GM21447 (cell line): ENCODE data around the gene SRGAP2B.
"Not testable (repeated sequence)": the region's sequence is repeated elsewhere in the genome, so short reads cannot be mapped to it uniquely, and the experiment has no call there.

ENCODE experiments used
- ATAC-seq: cut with Tn5 transposase; IDR thresholded peaks from one replicate; pipeline ENCODE4 v1.9.1; 2021; ENCODE audit not compliant: unreplicated experiment

SRGAP2B gene

DNA sequence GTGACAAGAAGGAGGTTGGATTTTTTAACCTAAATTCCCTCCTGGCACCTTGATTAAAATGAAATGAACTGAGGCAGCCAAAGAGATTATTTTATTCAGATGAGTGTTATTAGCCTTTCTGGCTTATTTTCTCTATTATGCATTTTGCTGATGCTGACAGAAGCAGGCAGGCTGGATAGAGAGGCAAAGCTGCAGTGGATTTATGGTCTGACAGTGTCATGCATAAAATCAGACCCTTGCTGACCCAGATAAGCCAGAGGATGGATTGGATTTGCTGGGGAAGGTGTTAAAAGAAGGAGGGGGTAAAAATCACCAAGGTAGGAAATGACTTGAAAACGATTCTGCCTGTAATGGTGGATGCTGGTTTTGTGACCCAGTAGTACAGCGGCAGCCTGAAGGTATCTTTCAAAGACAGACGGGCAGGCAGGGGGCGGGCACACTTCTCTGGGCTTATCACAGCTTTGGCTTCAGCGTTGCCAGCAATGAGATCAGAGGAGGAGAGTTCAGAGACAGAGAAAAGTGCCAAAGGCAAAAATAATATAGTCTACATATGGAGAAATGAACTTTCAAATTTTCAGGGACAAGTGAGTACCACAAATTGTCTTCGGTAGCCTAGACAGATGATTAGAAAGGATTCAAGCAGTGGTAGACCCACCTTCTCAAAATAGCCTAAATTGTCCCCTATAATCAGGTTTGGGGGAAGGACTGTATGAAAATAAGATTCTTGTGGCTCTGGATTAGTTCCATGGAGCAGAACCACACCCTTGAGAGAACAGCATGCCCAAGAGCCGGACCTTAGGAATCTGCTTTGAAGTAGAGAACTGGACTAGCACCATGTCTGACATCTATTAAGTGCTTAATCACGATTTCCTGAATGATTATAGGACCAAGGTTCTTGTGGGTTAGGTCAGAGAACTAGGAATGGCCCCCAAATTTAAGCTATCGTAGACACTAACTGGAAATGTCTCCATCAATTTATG is 133.2 kb downstream of the SRGAP2B start:
- not testable (repeated sequence) for ATAC-seq

DNA sequence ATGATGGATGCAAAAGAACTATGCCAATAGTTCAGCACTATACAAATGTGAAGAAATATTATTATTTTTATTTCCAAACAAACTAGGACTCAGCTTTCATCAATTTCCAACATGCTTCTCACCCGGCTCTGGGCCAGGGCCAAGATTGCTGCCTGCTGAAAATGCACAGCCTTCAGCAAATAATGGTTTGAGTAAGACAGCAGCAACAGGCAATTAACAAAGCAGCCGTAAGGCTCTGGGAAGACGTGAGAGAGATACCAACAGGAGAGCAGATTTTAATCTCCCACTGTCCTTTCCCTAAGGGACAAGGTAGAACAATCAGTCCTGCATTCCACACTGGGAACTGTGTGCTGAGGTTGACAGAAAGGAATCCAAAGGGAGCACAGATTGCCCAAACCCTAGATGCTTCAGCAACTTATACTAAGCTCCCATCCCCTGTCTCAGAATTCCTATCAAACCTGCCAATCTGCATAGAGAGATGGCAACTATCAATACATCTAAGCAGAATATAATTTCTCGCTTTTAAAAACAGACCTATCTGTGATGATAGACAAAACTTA is 134.1 kb downstream of the SRGAP2B start:
- not testable (repeated sequence) for ATAC-seq

DNA sequence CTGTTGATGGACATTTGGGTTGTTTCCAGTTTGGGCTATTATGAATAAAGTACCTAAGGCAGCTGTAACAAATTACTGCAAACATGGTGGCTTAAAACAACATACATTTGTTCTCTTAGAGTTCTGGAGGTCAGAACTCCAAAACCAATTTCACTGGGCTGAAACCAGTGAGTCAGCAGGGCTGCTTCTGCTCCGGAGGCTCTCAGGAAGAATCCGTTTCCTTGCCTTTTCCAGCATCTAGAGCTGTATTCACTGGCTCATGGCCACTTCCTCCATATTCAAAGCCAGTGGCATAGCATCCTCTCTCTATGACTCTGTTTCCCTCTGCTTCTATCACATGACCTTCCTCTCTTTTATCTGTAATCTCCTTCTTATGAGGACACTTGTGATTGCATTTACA is 146.7 kb downstream of the SRGAP2B start:
- ATAC-seq = not testable (repeated sequence)

DNA sequence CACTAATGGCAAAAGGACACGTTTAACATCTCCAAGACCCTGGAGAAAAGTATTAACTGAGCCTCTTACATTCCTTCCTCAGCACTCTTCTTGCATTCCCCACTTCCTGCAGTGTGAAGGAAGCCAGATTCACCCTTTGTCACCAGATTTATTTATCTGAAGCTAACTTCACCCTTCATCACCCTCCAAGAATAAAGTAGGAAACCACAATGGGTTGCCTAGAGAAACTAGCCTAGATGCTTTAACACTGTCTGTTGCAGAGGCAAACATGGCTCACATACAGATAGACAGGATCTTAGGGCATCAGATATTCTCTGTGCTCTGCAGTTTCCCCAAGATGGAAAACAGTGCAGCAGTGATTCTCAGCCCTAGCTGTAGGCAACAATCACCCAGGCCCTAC is 147.6 kb downstream of the SRGAP2B start:
- not testable (repeated sequence) for ATAC-seq

DNA sequence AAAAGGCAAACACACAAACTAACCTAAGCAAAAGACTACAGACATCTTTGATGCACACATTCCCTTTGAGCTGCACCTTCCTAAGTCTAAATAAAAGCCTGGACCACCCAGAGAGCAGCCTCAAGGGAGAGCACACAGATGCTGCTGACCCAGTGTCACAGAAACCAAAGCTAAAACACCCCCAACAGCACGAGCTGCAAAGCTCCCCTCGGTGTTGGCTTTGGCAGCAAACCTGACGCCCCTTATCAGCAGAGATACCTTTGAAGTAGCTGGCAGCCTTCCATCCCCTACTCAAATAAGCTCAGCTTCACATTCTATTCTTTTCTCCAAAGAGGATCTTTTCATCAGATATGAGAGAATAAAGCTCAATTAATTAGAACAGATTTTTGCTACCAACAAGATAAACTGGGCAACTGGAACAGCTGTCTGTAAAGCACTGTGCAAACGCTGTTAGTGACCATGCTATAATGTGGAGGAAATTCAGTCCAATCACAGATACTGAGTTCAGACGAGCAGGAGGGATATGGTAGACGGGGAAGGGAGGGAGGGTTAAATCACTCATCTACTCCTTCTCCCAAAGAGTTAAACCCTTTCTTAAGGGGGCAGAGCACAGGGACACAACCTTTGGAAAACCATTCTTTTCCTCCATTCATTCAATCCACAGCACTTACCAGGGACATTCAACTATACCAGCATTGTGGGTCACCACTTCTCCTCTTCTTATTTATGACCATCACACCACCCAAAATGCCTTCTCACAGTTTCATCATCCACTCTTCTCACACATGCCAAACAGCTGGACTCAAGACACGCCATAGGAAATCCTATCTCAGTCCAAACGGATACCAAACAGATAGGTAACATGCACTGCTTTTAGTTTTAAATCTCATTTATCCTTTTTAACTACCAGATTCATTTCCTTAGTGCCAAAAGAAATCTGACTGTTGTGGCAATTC is 148.3 kb downstream of the SRGAP2B start:
- not testable (repeated sequence) for ATAC-seq

DNA sequence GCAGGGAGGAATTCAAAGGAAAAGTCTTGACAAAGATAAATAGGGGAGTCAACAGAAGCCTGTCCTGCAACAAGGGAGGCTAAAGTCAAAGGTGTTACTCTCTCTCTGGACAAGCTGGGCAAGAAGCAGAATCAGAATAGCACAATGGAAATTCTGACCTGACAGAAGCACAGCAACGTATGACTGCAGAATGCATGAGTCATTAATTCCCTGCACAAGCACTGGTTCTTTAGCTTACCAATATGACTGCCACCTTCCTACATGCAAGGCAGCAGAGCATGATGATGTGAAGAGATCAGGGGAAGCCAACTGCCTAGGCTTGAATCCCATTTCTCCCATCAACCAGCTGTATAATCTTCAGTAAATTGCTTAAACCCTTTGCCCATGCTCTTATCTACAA is 153.4 kb downstream of the SRGAP2B start:
- peak; percentile 57 for ATAC-seq

DNA sequence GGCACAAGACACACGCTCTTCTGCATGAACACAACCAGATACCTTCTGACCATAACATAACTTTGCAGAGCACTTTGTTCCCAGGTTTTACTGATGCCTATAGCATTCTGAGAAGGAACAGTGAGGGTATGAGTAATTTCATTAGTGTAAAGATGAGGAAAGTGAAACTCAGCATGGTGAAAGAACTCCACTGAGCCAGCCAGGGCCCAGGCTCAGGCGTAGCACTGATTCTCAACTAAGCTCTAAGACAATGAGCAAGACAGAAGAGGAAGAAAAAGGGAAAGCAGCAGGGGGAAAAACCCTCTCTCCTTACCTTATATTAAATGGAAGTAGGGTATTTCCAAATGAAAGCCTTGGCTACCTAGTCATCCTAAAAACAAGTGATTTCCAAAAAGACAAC is 155.1 kb downstream of the SRGAP2B start:
- ATAC-seq = peak; percentile 59

DNA sequence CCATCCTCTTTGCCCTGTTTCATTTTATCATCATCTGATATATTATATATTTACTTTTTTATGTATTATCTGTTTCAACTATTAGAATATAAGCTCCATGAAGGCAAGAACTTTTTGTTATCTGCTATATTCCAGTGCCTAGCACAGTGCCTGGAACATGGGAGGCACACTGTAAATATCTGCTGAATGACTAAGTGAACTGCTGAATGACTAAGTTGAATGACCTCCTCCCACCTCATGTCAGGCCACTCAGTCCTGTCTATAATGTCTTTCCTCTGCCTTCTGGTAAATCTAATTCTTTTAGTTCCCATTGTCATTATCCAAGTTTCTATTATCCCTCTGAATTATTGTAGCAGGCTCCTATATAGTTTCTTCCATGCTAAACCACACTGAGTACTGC is 156.5 kb downstream of the SRGAP2B start:
- ATAC-seq = not testable (repeated sequence)

DNA sequence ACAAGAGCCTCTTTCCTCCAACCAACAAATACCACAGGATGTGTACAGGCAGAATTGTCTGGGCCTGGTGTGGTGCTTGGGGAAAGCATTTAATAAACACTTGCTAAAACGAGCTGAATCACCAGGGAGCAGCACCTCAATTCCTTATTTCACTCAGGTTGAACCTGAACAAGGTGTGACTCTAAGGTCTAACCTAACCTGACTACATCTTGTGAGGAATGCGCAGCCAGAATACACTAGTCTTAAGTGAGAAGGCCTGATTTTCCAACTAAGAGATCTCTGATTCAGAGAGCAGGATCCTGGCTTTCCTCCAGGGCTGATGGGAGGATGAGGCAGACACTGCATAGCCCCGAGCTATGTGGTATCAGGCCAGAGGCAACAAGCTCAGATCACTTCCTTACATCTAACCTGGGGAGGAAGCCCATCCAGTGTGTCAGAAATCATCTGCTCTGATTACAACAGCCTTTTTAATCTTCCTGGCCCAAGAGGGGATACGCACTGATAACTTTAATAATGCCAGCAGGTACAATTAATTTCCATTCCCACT is 158.9 kb downstream of the SRGAP2B start:
- ATAC-seq = not testable (repeated sequence)

DNA sequence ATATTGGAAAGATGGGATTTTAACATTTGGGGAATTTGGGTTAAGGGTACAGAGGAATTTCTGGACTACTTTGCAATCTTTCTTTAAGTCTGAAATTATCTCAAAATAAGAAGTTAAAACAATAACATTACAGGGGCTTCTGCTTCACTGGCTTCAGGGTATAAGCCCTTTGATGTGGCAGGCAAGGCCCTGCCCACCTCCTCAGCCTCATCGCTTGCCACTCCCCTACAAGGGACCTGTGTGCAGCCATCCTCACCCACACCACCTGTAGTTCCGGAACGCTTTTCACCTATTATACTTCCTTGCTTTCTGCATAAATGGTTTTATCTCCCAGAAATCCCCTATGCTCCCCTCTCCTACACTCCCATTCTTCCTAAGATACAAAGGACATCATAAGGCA is 159.8 kb downstream of the SRGAP2B start:
- ATAC-seq = not testable (repeated sequence)

DNA sequence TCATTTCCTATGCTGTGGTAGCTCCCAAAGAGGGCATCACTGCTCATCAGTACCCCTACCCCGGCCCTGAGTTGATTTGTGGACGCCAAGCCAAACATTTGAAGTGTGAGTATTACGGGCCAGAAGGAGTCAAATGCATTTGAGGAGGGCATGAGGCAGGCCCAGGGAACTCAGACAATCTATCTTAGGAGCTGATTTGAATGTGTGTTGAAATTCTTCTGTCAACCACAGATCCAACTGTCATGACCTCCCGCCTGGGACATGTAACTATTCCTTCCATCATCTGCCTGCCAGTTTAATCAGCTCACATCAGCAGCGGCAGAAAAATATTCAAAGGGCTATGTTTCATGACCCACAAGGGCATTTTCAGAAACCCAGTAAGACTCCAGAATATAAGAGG is 162.1 kb downstream of the SRGAP2B start:
- ATAC-seq = not testable (repeated sequence)

DNA sequence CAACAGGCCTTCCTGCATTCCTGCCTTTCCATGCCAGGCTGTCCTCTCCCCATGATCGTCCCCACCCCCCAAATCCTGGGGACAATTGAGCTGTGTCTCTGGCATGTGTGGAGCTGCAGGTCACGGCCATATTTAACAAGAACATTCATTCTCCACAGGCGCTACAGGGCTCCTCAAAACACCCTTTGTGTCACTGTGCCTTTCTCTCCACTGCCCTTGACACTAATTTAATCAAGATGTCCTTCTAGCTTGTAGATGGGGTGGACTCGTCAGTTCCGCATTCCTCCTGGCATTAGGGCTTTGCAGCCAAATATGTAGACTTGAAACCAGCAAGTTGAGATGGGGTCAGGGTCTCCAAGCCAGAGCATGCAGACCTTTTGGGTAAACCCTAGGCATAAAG is 163.0 kb downstream of the SRGAP2B start:
- ATAC-seq = not testable (repeated sequence)

DNA sequence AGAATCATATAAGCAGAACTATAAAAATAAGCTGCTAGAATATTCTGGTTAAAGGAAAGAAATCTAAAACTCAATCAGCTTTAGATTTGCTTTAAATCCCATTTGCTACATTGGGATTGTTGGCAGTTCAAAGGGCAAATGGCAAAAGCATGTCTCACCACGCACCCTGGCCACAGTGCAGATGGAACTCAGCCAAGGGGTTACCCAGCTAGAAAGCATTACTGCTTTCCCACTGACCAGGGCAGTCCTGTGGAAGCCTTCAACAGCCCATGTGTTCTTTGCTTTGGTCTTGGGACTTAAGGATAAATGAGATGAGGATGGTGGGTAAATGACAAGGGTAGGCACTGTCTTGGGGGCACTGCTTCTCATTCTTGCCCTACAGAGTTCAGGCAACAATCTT is 163.6 kb downstream of the SRGAP2B start:
- not testable (repeated sequence) for ATAC-seq

DNA sequence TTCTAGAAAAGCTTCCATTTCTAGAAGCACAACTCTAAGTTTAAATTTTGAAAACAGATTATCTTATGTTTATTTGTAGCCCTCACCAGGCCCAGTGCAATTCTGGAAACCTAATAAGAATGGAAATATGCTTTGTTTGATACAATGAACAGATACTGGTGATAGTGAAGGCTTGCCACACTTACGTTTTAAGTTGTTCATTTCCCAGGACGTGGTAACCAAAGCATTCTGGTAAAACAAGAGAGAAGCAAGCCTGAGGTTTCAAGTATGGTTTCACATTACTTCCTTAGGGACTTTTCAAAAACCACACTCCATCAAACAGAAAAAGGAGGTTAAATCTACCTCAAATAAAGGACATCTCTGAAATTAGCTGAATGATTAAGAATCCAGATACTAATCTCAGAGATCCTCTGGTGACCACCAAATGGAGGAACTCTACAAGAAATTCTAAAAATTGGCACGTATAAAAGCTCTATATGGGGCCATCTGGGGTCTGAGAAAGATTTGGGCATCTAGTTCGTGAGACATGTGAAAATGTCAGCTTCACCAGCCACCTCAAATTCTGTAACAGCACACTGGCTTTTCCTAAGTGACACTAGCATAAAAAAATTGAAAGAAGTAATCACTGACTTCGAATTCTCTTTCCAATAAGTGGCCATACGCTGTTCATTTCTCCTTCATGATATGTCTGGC is 164.9 kb downstream of the SRGAP2B start:
- ATAC-seq = not testable (repeated sequence)

DNA sequence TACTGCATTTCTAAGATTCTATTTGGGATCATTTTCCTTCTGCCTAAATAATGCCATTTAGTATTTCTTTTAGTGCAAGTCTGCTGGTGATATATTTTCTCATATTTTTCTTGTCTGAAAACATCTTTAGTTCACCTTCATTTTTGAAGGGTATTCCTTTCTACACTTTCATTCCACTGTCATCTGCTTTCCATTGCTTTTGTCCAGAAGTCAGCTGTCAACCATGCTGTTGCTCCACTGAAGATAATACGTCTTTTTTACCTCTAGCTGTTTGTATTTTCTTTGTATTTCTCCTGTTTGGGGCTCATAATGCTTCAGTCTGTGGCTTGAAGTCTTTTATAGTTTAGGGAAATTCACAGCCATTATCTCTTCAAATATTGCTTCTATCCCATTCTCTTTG is 167.8 kb downstream of the SRGAP2B start:
- not testable (repeated sequence) for ATAC-seq

DNA sequence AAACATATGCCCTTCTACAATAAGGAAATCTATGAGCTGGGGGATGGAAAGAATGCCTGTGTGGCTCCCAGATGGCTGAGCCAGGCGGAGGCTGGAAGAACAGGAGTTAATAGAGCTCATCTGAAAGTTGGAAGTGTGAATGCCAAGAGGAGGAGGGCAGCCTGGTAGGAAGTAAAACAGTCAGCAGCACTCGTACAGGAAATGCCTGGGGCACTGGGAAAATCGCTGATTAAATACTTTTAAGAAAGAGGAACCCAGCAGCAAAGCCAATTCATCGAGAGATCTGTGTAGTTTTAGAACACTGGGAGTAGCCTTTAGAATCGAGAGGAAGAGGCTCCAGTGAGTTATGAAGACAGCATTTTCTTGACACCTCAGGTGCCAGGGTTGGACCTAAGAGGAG is 171.5 kb downstream of the SRGAP2B start:
- not testable (repeated sequence) for ATAC-seq

DNA sequence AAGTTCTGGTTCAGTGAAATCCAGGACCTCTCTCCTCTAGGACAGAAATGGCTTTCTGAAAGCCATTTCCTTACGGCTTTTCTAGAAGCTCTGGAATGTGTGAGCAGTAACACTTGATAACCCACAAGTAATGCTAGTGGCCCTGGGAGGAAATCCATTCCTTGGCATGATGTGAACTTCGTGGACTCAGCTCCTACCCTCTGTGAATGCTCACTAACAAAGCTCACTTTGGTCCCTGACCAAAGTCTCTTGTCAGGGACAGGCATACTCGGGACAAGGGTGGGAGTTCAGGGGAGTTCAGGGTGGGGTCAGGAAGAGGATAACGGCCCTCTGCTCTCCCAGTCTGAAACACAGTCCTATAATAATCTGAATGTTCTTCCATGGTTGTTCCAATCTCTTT is 172.3 kb downstream of the SRGAP2B start:
- ATAC-seq = not testable (repeated sequence)

DNA sequence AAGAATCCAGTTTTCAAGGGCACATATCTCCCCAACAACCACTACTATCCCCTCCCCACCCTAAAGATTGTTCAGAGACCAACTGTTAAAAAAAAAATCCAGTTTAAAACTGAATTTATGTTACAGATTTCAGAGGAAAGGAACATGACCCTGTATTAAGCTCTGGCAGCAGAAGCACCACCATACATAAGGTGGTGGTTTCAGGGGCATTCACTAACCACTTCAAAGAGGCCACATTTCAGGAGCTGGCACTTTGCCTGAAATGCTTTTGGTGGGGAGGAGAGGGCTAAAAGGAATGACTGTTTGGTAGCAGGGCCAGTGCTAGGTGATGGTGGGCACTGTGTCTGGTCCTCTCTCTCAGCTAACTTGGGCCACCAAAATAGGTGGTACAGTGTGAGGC is 176.0 kb downstream of the SRGAP2B start:
- not testable (repeated sequence) for ATAC-seq

DNA sequence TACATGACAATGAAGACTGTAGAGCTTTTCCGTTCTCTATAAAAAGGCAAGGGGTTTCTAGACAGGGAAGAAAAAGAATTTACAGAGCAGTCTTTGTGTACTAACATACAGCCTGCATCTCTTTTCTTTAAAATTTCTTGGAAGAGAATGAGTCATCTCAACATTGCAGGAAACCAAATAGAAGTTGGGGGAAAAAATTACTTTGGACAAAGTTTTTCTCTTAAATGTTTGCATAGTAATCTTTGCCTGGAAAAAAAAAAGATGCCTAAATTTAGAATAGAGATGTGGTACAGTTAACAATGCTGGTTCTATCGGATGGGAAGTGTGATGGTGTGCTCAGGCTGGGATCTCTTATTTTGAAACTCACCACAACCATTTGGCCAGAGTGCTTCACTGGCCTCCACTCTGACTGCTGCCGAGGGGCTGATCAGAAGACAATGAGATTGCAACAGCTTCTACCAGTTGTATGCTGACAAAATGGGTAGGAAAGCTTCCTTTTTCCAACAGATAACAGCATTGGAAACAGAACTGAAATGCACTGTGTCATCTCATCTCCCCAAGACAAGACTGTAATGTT is 177.0 kb downstream of the SRGAP2B start:
- ATAC-seq = not testable (repeated sequence)
